ENCODE results near the gene TMEM221. TPM values are rescaled to one million over a fixed set of nuclear protein-coding genes. Genes with fewer than 3 reads are reported as not detected.

The TMEM221 gene
- total RNA-seq, 1 experiment from 2014 or later: not detected

Other genes starting within 250 kb of the TMEM221 start
- gene USE1, start 233.3 kb downstream of the TMEM221 start, total RNA-seq (2014; rRNA removed; shearing (Covaris generic)): 38.6 and 40.6 TPM in 2 replicates
- 5.1 and 8.1 TPM in 2 replicates for gene OCEL1, start 222.4 kb downstream of the TMEM221 start, total RNA-seq (2014; rRNA removed; shearing (Covaris generic))
- gene NR2F6, start 202.7 kb downstream of the TMEM221 start, total RNA-seq (2014; rRNA removed; shearing (Covaris generic)): 29.8 and 43.4 TPM in 2 replicates
- not detected in 2 replicates for gene USHBP1, start 183.9 kb downstream of the TMEM221 start, total RNA-seq (2014; rRNA removed; shearing (Covaris generic))
- gene BABAM1, start 181.2 kb downstream of the TMEM221 start, total RNA-seq (2014; rRNA removed; shearing (Covaris generic)): 132 and 133 TPM in 2 replicates
- 1.2 and 1.3 TPM in 2 replicates for gene ANKLE1, start 166.8 kb downstream of the TMEM221 start, total RNA-seq (2014; rRNA removed; shearing (Covaris generic))
- 16.5 and 17.9 TPM in 2 replicates for gene ABHD8, start 145.2 kb downstream of the TMEM221 start, total RNA-seq (2014; rRNA removed; shearing (Covaris generic))
- gene MRPL34, start 142.8 kb downstream of the TMEM221 start, total RNA-seq (2014; rRNA removed; shearing (Covaris generic)): 77.3 and 79.5 TPM in 2 replicates
- gene DDA1, start 139.1 kb downstream of the TMEM221 start, total RNA-seq (2014; rRNA removed; shearing (Covaris generic)): 20.2 and 25.9 TPM in 2 replicates
- 2.9 and 3.7 TPM in 2 replicates for gene ANO8, start 113.8 kb downstream of the TMEM221 start, total RNA-seq (2014; rRNA removed; shearing (Covaris generic))
- 15.4 and 17.7 TPM in 2 replicates for gene GTPBP3, start 111.1 kb downstream of the TMEM221 start, total RNA-seq (2014; rRNA removed; shearing (Covaris generic))
- gene PLVAP, start 71.3 kb downstream of the TMEM221 start, total RNA-seq (2014; rRNA removed; shearing (Covaris generic)): not detected in 2 replicates
- gene CCDC194, start 54.5 kb downstream of the TMEM221 start, total RNA-seq (2014; rRNA removed; shearing (Covaris generic)): not detected in 2 replicates
- gene BST2, start 43.0 kb downstream of the TMEM221 start, total RNA-seq (2014; rRNA removed; shearing (Covaris generic)): 46.1 and 65.6 TPM in 2 replicates
- gene MVB12A, start 28.6 kb downstream of the TMEM221 start, total RNA-seq (2014; rRNA removed; shearing (Covaris generic)): 123 and 164 TPM in 2 replicates
- gene NXNL1, start 12.3 kb upstream of the TMEM221 start, total RNA-seq (2014; rRNA removed; shearing (Covaris generic)): not detected in 2 replicates
- gene SLC27A1, start 21.9 kb upstream of the TMEM221 start, total RNA-seq (2014; rRNA removed; shearing (Covaris generic)): 7.9 and 8.7 TPM in 2 replicates
- 52.7 and 66.8 TPM in 2 replicates for gene PGLS, start 63.0 kb upstream of the TMEM221 start, total RNA-seq (2014; rRNA removed; shearing (Covaris generic))
- 90.8 and 101 TPM in 2 replicates for gene COLGALT1, start 107.0 kb upstream of the TMEM221 start, total RNA-seq (2014; rRNA removed; shearing (Covaris generic))
- 0.10 and 0.12 TPM in 2 replicates for gene UNC13A, start 239.7 kb upstream of the TMEM221 start, total RNA-seq (2014; rRNA removed; shearing (Covaris generic))

Data from RPMI7951 (cell line).